K562 (cell line): ENCODE measurements around the gene MAMDC2. TPM values are rescaled to one million over a fixed set of nuclear protein-coding genes. Genes with fewer than 3 reads are reported as not detected.

Experiments used
- BHLHE40 ChIP-seq: IDR thresholded peaks from 2 replicates; pipeline ENCODE4 v1.6.1; 2011; ENCODE audit warnings: low read length, improper control_type of control experiment
- BRF2 ChIP-seq: IDR thresholded peaks from 3 replicates; pipeline ENCODE4 v1.6.1; 2011; ENCODE audit warnings: borderline replicate concordance, mild to moderate bottlenecking; ENCODE audit not compliant: insufficient read length, insufficient read depth
- CREB5 ChIP-seq: fragments of 250-450 bp; sonication (Bioruptor Pico); IDR thresholded peaks from 2 replicates; pipeline ENCODE4 v1.5.0; 2020; ENCODE audit warnings: mild to moderate bottlenecking
- CUX1 ChIP-seq: fragments of 200-800 bp; sonication (Bioruptor generic); IDR thresholded peaks from 2 replicates; pipeline ENCODE4 v1.6.1; 2016; ENCODE audit warnings: missing genetic modification characterization, missing compliant biosample characterization
- ELK3 ChIP-seq: fragments of 450-650 bp; formaldehyde crosslinking; IDR thresholded peaks from 2 replicates; pipeline ENCODE4 v1.4.0; 2020; ENCODE audit warnings: mild to moderate bottlenecking
- IRF1 ChIP-seq: sonication (generic); formaldehyde crosslinking; IDR thresholded peaks from 2 replicates; pipeline ENCODE4 v1.8.0; 2022; ENCODE audit warnings: missing genetic modification reagents, mild to moderate bottlenecking, borderline replicate concordance
- KAT8 ChIP-seq: fragments of 450-650 bp; IDR thresholded peaks from 2 replicates; pipeline ENCODE4 v1.6.1; 2016; ENCODE audit warnings: low read depth, mild to moderate bottlenecking
- LEF1 ChIP-seq: fragments of 450-650 bp; IDR thresholded peaks from 2 replicates; pipeline ENCODE4 v1.6.1; 2016; ENCODE audit warnings: mild to moderate bottlenecking
- MEF2D ChIP-seq: conservative IDR thresholded peaks from 2 replicates; pipeline ENCODE4 v1.6.1; 2016; ENCODE audit warnings: low read depth, missing genetic modification characterization, missing compliant biosample characterization
- NFATC3 ChIP-seq: fragments of 450-650 bp; IDR thresholded peaks from 2 replicates; pipeline ENCODE4 v1.6.1; 2017; ENCODE audit warnings: mild to moderate bottlenecking
- PYGO2 ChIP-seq: fragments of 450-650 bp; IDR thresholded peaks from 2 replicates; pipeline ENCODE4 v1.6.1; 2016; ENCODE audit warnings: mild to moderate bottlenecking, missing genetic modification characterization, moderate library complexity, missing compliant biosample characterization
- TAF9B ChIP-seq: fragments of 450-650 bp; IDR thresholded peaks from 2 replicates; pipeline ENCODE4 v1.6.1; 2018; ENCODE audit warnings: mild to moderate bottlenecking; ENCODE audit not compliant: partially characterized antibody
- ZBTB33 ChIP-seq: sonication (generic); formaldehyde crosslinking; IDR thresholded peaks from 2 replicates; pipeline ENCODE4 v1.8.1; 2023; ENCODE audit warnings: mild to moderate bottlenecking, missing genetic modification reagents
- ZNF197 ChIP-seq: fragments of 200-800 bp; sonication (Bioruptor generic); IDR thresholded peaks from 2 replicates; pipeline ENCODE4 v1.6.1; 2016; ENCODE audit warnings: low read depth, missing genetic modification characterization, missing compliant biosample characterization
- ZNF764 ChIP-seq: fragments of 250-450 bp; sonication (Bioruptor Pico); IDR thresholded peaks from 2 replicates; pipeline ENCODE4 v1.4.0; 2020; ENCODE audit warnings: low read depth, mild to moderate bottlenecking, moderate library complexity
- polyA plus RNA-seq, 8 experiments: library from polyadenylated mRNA; depleted of rRNA in 4 of 8; stranded (reverse) in 5 of 8; unstranded in 3 of 8; fragments of >200 nt; fragmentation: Nextera tagmentation in 2 of 8; fragmentation: Illumina TruSeq in 1 of 8; extraction: Ambion mirVana in 2 of 8; extraction: Trizol in 1 of 8; gene quantifications; 2 replicates each; pipeline versions ENCODE4 v1.2.1 to v1.2.3, GENCODE V29; 2011 to 2014; ENCODE audit warnings: inconsistent platforms in 1 of 8, missing spikeins in 1 of 8
- total RNA-seq, 7 experiments: library from RNA; depleted of rRNA in 6 of 7; stranded (reverse); fragments of >200 nt in 6 of 7; fragmentation: Illumina TruSeq in 2 of 7; extraction: Trizol in 2 of 7; gene quantifications; 2 replicates each; pipeline versions ENCODE4 v1.2.1 to v1.2.3, GENCODE V29; 2011 to 2021; ENCODE audit warnings: low replicate concordance in 1 of 7

The MAMDC2 gene
- total and polyA plus RNA-seq, 9 of the 15 experiments (the other 6 are each of a cell fraction or from before 2014, with no cell fraction given), result 0.01 to 0.03 TPM; not detected in 7

- TF ChIP-seq CUX1 (CRISPR knock-in tag) (no peak), ZNF764 (no peak), LEF1 (peak; percentile 12; the same call in 1 of the 2 replicates), IRF1 (CRISPR knock-in tag) (0 out of 2 replicates have a peak, but pooled peaks have one; percentile 78), KAT8 (no peak), MEF2D (no peak), ZBTB33 (peak; percentile 18; the same call in 1 of the 2 replicates), TAF9B (peak; percentile 61), BHLHE40 (no peak), NFATC3 (no peak), CREB5 (CRISPR knock-in tag) (no peak), BRF2 (no peak), ZNF197 (CRISPR knock-in tag) (no peak), PYGO2 (tag) (no peak), ELK3 (CRISPR knock-in tag) (no peak)
Measured at GRCh38 chr9:70258692-70259511, 215.3 kb downstream of the MAMDC2 start, which contains the start of gene SMC5 (continued).
